Immature natural killer cell (primary cell): ENCODE data around the gene CENPE. TPM values are rescaled to one million over a fixed set of nuclear protein-coding genes. Genes with fewer than 3 reads are reported as not detected.

Experiments
- polyA plus RNA-seq, 3 donors: library from polyadenylated mRNA; unstranded; fragments of 300-500 nt; fragmentation: Illumina TruSeq; gene quantifications; one replicate each; pipeline ENCODE4 v1.2.3, GENCODE V29; 2021

CENPE gene
- polyA plus RNA-seq, 3 donors from 2014 or later: 0.43 to 0.91 TPM; not detected in 1

Other genes starting within 250 kb of the CENPE start
- 1 to 10 TPM in 2 of 3 donors, not detected in 1; 1.8 to 3.2 TPM for gene SLC9B1, start 178.6 kb downstream of the CENPE start, polyA plus RNA-seq
- gene SLC9B2, start 121.6 kb downstream of the CENPE start, polyA plus RNA-seq: 10 to 100 TPM in 1 of 3 donors, 1 to 10 TPM in 2; 8.9 to 15.7 (median 9.8) TPM
- 10 to 100 TPM; 31.0 to 37.1 (median 36.4) TPM for gene BDH2, start 98.5 kb downstream of the CENPE start, polyA plus RNA-seq